Activated CD4-positive, alpha-beta T cell treated with anti-CD3 and anti-CD28 coated beads for 24 hours (primary cell): ENCODE results near the gene TTC38.

Experiments
- DNase-seq, 2 donors: peaks; one replicate each; pipeline ENCODE4 v3.0.0-alpha.2; 2020; ENCODE audit warnings: low read depth in 2 of 2

TTC38 gene

GRCh38 chr22:46278656-46279645 lies 11.1 kb downstream of the TTC38 start:
- DNase-seq, result no peak

- no peak for DNase-seq
Observed at GRCh38 chr22:46280063-46280817, 12.4 kb downstream of the TTC38 start.

DNA sequence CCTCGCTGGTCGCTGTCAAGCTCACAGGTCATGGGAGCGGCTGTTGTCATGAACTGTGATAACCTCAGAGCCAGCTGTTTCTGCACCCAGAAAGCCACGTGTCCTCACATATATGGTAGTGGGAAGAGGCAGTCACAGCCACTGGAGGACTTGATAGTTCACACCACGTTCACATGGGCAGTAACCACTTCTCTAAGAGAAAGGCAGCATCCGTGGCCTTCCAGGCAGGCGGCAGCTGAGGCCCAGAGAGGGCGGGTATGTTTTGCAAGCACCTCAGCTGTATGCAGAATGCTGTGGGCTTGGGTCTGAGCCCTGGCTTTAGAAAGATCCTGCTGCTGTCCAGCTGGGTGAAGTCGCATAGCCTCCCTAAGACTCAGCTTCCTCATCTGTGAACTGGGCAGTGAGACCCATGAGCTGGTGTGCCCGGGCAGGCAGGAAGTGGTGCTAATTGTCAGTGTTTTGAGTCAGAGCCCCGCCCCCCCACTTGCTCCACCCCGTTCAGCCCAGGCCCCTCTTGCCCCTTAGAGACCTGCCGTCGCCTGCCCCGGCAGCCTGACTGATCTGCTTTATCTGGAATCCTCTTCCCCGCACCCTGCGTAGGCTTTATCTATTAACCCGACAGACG lies 13.3 kb downstream of the TTC38 start:
- DNase-seq, result no peak

DNA sequence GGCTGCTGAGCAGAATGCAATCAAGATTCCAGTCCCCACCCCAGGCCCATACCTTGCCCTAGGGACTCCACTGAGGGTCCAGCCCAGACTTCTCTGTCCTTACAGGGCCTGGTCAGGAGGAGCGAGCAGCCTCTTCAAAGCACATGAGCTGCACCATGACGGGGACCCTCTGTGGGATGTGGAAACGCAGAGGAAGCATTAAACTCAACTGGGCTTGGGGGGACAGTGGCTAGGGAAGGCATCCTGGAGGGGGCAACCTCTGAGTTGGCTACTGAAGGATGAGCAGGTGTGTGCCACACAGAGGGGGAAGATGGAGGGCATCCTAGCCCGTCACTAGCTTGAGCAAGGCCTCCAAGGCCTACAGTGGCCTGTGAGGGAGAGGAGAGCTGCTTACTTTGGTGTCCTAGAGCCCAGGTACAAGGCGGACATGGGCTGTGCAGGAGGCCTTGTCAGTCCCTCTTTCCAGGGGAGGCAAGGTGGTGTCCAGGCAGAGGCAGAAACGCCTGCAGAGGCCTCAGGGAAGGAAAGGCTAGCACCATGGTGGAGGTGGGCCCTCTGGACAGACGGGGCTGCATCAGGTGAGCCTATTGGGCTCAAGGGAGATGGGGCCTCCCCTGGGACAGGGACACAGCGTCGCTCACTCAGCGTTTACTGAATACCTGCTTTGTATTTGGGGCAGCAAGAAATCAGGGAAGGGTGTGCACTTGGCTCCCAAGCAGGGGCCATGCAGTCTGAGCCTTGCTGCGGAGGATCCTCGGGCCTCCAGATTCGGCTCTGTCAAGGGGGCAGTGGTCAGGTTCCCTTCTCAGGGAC lies 14.3 kb downstream of the TTC38 start:
- no peak for DNase-seq

GRCh38 chr22:46286006-46286405 lies 18.2 kb downstream of the TTC38 start:
- no peak for DNase-seq

- no peak for DNase-seq
Observed at GRCh38 chr22:46286941-46287872, 19.4 kb downstream of the TTC38 start.

DNA sequence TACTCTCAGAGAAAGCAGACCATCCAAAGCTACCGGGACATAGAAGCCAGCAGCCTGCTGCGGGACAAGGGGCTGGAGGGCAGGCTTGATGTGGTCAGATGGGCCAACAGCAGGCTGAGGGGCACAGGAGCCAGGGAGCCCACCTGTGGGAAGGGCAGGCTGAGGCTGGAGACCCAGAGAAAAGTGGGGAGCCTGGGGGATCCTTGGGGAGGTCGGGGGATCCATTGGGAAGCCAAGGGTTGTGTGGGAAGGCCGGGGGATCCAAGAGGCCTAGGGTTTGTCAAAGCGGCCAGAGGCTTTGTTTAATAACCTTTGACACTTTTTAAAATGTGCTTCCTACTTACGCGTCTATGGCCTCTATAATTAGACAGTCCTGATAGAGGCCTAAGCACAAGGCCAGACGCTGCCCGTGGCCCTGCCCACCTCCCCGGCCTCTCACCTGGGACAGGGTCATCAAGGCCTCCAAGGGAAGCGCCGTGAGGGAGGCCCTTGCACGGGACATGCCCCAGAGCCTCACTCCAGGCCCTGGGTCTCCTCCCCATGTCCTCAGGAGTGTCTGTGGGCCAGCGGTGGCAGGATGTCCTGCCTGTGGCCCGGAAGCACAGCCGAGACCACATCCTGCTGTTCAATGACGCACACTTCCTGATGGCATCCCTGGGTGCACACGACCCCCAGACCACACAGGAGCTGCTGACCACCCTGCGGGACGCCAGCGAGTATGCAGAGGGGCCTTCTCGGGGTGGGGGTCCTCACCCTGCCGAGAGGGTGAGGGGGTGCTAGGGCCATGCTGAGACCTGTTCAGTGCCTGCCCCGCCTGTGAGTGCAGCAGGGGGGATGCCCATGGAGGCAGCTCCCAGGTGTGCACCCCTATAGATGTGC lies 20.3 kb downstream of the TTC38 start:
- DNase-seq, result no peak

DNA sequence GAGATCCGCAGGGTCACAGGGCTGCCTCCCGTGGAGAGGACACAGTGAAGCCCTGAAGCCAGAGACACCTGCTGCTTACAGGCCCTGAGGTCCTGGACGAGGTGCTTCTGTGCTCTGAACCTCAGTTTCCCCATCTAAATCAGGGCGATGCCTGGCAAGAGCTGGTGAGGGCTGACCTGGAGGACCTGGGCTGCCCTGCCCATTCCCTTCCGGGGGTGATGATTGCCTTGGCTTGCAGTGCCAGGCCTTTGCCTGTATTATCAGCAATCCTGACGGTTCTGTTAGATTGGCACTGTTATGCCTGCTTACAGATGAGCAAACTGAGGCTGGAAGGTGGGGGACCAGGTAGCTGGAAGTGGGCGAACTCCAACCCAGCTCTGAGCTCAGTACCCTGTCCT lies 21.0 kb downstream of the TTC38 start:
- no peak for DNase-seq

GRCh38 chr22:46289244-46289891 lies 21.6 kb downstream of the TTC38 start:
- DNase-seq, result no peak

GRCh38 chr22:46290121-46290842 lies 22.5 kb downstream of the TTC38 start:
- no peak for DNase-seq

- no peak for DNase-seq
Observed at GRCh38 chr22:46290843-46291785, 23.3 kb downstream of the TTC38 start.

GRCh38 chr22:46292173-46292572 lies 24.4 kb downstream of the TTC38 start:
- DNase-seq, result no peak

DNA sequence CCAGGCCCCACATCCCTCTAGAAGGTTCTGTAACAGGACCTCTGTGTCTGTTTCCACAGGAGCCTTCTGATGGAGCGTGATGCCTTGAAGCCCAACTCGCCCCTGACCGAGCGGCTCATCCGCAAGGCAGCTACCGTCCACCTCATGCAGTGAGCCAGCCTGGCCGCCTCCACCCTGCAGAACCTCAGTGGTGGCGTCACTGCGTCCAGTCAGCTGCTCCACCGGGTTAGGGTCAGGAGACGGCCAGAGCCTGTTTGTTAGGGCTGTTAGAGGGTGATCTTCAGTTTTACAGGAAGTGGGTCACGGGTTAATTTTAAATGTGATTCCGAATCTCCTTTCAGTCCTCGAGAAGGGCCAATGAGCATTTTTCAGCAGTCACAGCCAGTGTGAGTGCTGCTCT lies 24.9 kb downstream of the TTC38 start:
- no peak for DNase-seq

- no peak for DNase-seq
Observed at GRCh38 chr22:46293577-46294260, 25.9 kb downstream of the TTC38 start.

DNA sequence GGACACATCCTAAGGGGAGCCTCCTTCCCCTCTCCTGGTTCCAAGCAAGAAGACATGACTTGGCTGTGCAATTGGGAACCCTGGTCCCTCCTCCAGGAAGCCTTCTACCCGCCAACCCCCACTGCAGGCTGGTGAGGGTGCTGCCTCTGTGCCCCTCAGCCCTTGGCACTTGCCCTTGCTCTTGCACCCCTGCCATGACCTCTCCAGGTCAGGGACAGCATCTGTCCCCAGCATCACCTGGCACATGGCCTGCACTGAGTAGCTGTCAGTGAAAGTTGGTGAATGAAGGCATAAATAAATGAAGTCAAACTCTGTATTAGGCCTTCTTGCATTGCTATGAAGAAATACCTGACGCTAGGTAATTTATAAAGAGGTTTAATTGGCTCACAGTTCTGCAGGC lies 27.0 kb downstream of the TTC38 start:
- DNase-seq, result no peak

- no peak for DNase-seq
Observed at GRCh38 chr22:46295277-46295971, 27.6 kb downstream of the TTC38 start.
